DMS153 treated with DMSO at 0.1 percent for 48 hours (cell line): ENCODE results near the gene CBFA2T3.
"Not testable (repeated sequence)": the region's sequence is repeated elsewhere in the genome, so short reads cannot be mapped to it uniquely, and the experiment has no call there.

Experiments
- DNase-seq: peaks from one replicate; lab custom pipeline; 2025; ENCODE audit not compliant: unreplicated experiment; lab: John Stamatoyannopoulos, UW

CBFA2T3 gene

DNA sequence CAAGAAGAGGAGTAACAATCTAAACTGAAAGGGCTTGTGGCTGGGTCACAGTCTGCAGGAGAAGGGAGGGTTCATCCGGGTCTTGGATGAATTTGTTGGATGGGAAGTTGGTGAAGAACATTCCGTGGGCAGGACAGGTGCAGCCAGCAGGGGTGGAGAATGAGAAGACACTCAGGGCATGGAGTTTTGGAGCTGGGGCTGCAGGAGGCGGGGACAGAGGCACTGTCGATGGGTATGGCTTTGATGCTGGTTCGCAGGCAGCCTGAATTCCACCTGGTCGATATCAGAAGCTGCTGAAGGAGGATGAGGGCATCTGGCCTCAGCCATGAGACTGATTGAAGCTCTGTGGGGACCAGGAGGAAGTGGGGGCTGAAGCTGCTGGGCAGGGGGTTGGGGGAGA is 36.1 kb upstream of the CBFA2T3 start:
- DNase-seq = no peak

DNA sequence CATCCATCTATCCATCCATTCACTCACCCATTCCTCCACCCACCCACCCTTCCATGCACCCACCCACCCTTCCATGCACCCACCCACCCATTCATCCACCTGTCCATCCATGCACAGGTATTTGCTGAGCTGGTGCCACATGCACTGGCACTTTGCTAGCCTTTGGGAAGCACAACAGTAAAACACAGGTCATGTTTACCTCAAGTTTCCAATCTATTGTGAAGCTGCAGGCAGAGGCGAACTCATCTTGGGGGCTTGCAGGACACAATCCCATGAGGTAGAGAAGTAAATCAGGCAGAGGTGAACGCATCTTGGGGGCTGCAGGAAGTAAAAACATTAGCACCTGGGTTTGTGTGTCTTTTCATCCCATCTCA is 35.6 kb upstream of the CBFA2T3 start:
- no peak for DNase-seq

DNA sequence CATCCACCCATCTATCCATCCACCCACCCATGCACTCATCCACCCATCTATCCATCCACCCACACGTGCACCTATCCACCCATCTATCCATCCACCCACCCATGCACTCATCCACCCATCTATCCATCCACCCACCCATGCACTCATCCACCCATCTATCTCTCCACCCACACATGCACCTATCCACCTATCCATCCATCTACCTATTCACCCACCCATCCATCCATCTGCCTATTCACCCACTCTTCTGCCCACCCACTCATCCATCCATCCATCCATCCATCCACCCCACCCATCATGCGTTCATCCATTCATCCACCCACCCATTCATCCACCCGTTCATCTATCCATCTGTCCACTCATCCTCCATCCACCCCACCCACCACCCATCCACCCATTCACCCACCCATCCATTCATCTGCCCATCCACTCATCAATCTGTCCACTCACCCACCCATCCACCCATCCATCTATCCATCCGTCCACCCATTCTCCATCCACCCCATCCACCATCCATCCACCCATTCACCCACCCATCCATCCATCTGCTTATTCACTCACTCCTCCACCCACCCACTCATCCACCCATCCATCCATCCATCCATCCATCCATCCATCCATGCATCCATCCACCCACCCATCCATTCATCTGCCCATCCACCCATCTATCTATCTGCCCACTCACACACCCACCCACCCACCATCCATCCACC is 35.1 kb upstream of the CBFA2T3 start:
- no peak for DNase-seq

DNA sequence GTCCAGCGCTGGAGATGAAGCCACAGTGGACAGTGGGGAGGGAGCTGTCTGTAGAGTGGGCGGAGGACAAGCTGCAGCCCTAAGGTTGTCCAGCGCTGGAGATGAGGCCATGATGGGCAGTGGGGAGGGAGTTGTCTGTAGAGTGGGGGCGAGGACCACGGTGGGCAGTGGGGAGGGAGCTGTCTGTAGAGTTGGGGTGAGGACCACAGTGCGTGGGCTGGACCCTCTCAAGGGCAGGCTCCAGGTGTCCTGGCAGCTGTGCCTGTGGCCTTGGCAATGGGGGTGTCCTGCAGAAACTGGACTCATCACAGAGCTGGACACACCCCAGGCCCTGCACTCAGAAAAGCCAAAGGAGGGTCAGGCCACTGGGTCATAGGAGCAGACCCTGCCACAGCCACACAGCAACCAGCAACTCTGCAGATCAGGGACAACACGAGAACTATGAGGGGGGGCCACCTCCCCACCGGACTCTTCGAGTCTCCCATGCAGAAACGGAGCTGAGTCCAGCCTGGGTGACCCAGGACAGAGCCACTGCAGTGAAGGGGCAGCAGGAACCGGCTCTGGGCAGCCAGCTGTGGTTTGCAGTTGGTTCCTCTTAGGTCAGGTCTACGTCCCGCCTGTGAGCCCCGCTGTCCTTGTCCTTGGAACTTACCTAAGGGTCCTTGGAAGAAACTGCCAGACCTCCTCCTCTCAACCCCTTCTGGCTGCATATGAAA is 33.4 kb upstream of the CBFA2T3 start:
- DNase-seq = no peak

DNA sequence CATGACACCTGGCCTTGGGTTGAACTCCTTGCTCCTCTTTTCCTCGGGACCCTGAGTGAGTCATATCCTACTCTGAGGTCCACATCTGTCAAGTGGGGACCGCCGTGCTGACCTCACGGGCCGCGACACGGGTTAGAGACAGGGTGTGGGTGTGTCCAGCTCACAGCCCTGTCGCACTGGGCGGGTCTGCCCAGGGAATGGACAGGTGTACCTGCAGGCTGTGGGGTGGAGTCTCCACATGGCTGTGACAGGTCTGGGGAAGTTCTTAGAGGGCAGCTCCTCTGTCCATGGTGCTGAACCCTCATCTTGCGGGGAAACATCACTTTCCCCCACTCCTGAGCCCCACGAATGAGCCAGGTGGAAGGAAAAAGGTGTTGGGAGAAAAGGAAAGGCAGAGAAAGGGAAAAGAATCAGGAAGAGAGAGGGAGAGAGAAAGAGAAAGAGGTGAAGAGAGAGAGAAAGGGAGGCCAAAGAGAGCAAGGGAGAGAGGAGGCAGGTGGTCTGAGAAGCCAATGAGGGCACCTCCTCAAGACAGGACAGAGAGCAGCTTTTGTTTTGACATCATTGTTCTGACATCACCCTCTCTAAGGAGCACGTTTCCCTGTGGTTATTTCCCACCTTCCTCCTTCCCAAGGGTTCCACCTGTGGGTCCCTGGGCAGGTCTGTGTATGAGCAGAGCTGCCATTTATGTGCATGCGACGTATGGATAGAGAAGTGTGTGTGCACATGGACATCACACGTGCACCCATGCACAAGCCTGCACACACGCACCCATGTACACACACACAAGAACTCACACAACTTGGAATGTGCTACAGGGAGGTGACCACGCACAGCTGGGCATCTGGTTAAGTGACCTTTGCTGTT is 32.6 kb upstream of the CBFA2T3 start:
- no peak for DNase-seq

DNA sequence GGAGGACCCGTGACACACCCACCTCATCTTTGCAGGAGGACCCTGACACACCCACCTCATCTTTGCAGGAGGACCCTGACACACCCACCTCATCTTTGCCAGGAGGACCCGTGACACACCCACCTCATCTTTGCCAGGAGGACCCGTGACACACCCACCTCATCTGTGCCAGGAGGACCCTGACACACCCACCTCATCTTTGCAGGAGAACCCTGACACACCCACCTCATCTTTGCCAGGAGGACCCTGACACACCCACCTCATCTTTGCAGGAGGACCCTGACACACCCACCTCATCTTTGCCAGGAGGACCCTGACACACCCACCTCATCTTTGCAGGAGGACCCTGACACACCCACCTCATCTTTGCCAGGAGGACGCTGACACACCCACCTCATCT is 31.8 kb upstream of the CBFA2T3 start:
- not testable (repeated sequence) for DNase-seq

DNA sequence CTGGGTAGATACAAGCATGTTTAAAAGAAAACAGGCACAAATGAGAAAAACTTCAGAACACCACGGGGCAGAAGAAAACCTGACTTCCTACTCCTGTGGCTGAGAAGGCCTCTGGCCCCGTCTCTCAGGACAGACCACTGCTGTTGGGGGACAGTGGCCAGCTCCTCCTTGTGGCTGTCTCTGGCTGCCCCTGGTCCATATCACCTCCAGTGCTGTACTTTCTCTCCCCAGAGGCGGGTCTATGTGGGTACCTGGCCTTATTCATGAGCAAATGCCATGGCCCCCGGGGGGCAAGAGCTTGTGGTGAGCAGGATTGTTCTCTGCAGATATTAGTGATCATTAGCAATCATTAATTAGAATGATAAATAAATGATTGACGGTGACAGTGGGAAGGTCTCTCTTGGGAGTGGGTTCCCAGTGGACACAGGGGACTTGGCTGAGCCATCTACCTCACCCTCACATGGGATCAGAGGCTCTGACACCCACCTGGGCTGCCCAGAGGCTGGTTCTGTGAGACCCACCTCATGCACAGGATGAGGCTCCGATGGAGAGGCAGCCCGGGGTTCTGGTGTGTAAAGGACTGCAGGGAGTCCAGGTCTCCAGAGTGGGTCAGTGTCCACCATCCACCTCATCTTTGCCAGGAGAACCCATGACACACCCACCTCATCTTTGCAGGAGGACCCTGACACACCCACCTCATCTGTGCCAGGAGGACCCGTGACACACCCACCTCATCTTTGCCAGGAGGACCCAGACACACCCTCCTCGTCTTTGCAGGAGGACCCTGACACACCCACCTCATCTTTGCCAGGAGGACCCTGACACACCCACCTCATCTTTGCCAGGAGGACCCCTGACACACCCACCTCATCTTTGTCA is 30.6 kb upstream of the CBFA2T3 start:
- no peak for DNase-seq

DNA sequence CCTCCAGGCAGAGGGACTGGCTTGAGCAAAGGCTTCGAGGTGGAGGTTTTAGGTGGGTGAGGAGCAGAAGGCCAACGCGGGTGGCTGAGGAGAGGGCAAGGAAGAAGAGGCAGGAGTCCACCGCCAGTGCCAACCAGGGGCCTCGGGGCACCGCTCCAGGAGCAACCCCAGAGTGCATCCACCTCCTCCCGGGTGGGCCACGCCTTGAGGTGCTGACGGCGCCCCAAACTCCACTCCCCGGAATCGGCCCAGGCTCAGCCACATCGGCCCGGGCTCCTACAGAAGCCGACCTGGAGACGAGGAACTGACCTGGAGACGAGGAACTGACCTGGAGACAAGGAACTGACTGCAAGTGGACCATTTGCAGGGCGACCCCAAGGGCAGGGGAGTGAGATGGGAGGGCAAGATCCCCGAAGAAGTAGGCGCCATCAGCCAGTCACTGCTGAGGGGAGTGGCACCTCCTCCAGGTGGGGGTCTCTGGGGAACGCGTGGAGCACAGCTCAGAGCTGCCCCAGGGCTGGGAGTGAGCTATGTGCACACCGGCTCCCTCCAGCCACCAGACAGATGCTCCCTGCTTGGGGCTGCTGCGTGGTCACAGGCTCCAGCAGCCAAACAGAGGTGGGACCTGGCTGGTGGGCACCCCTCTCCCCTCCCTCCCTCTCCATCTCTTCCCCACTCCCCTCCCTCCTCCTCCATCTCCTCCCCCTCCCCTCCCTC is 29.2 kb upstream of the CBFA2T3 start:
- DNase-seq = no peak

DNA sequence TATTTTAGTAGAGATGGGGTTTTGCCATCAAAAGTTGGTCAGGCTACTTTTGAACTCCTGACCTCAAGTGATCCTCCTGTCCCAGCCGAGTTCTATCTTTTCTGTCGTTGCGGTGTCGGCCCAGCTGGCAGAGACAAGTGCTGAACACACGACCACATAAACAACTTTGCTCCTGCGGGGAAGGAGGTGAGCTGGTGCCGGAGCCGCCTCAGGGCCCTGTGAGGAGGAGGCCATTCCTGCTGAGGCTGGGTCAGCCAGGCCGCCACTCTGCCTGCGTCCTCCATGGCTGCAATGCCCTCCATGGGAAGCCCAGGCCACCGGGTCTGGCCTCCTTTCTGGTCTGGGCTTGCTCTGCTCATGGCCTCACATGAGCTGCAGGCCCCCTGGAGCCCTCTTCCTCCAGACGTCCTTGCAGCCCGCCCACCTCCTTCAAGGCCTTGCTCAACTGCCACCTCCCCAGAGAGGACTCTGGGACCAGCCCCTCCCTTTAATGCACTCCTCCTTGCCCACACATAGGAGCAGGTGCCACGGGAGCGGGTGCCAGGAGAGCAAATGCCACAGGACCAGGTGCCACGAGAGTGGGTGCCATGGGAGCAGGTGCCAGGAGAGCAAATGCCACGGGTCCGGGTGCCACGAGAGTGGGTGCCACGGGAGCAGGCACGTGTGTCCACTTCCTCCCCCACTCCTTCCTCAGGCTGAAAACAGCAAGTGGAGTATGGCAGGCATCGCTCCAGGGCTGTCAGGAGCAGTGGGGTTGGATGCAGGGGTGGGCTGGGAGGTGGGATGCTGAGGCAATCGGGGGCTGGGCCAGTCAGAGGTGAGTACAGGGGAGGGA is 28.4 kb upstream of the CBFA2T3 start:
- no peak for DNase-seq

DNA sequence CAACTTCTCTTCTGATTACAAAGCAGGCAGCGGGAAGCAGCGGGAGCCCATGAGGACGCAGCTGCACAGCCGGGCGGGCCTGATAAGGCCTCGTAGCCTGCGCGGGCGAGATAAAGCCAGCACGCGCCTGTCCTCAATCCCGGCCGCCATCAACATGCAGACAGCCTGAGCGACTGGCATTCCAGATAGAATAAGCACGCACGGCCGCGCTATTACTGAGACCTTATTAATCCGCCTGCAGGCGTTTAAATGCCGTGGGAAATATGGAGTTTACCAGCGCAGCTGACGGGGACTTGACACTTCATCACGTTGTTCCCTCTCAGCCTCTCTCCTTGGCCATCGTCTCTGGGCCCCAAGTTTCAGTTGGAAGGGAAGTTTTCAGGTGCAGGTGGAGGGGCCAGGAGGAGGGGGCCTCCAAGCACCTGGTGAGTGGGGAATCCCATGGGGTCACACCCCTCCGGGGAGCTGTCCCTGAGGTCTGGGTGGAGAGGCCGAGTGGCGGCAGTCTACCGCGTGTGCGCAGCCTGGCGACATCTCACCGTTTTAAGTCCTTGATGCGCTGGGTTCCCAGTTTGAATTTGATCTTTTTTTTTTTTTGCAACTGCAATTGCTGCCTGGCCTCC is 27.3 kb upstream of the CBFA2T3 start:
- no peak for DNase-seq

DNA sequence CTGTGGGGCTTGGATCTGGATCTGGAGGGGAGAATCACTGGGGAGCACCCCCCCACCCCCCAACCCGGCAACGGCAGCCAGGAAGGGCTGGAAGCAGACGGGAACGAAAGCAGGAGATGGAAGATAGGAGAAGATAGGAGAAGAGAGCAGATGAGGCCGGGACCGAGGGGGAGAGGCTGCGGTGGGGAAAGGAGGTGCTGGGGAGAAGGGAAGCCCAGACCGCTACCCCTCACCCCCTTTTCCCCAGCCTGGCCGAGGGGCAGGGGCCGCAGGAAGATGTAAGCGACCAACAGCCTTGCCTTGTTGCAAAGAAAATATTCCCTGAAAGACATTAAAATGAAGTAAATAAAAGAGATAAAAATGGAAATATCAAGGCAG is 26.8 kb upstream of the CBFA2T3 start:
- DNase-seq = no peak

DNA sequence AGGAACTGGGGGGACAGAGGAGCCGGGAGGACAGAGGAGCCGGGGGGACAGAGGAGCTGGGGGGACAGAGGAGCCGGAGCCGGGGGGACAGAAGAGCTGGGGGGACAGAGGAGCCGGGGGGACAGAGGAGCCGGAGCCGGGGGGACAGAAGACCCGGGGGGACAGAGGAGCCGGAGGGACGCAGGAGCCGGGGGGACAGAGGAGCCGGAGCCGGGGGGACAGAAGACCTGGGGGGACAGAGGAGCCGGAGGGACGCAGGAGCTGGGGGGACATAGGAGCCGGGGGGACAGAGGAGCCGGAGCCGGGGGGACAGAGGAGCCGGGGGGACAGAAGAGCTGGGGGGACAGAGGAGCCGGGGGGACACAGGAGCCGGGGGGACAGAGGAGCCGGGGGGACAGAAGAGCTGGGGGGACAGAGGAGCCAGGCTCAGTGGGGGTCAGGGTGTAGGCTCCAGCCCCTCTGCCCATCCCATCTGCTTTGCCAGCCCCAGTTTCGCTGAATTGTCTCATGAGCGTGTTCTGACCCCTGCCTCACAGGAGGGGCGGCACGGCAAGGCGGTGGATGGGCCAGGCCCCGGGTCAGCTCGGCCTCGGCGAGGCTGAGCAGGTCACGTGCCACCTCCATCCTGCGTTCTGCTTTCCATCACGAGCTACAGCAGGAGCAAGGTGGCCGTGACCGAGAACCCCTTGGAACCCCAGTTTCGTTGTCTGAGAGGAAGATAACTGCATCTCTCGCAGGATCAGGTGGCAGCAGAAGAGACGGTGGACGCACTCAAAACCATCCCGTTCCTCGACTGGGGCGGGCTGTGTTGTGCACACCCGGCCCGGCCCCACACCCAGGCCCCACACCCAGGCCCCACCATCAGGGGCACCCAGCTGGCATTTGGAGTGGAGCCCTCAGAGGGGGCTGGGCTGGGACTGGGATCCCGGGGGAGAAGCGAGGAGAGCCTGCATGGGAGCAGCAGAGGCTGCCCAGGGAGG is 26.1 kb upstream of the CBFA2T3 start:
- no peak for DNase-seq

DNA sequence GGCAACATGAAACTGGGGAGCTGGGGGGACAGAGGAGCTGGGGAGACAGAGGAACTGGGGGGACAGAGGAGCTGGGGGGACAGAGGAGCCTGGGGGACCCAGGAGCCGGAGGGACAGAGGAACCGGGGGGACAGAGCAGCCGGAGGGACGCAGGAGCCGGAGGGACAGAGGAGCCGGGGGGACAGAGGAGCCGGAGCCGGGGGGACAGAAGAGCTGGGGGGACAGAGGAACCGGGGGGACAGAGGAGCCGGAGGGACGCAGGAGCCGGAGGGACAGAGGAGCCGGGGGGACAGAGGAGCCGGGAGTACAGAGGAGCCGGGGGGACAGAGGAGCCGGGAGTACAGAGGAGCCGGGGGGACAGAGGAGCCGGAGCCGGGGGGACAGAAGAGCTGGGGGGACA is 25.1 kb upstream of the CBFA2T3 start:
- not testable (repeated sequence) for DNase-seq

DNA sequence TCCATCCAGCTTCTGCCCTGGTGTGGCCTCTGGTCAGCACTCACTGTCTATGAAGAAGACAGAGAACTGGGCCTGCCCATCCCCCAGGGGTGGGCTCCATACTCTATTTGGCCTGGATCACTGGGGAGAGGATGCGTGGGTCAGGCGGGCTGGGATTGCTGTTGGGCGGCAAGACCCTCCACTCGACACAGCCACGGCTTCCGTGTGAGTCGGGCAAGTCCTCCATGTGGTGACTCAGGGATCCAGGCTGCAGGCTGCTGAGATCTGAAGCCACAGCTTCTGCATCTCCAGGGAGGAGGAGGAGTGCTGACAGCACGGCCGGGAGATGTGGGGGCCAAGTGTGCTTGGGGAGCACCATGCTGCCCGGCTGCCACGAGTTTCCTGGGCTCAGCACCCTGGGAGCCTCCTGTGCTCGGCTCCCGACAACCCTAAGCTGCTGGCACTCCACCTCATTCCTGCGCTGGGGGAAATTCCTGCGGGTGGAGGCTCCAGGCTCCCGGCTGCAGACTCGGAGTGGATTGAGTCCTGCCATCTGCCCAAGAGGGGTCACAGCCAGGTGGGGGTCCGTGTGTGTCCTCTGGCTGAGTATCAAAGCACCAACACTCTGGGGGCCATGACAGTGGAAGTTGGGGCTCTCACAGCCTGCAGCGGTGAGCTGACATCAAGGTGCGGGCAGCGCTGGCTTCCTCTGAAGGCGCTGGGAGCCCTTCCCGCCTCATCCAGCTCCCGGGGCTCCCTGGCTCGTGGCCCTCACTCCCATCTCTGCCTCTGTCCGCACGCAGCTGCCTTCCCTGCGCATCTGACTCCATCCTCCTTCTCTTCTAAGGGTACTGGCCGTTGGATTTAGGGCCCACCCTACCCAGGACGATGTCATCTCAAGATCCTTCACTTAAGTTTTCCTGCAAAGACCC is 24.4 kb upstream of the CBFA2T3 start:
- no peak for DNase-seq

DNA sequence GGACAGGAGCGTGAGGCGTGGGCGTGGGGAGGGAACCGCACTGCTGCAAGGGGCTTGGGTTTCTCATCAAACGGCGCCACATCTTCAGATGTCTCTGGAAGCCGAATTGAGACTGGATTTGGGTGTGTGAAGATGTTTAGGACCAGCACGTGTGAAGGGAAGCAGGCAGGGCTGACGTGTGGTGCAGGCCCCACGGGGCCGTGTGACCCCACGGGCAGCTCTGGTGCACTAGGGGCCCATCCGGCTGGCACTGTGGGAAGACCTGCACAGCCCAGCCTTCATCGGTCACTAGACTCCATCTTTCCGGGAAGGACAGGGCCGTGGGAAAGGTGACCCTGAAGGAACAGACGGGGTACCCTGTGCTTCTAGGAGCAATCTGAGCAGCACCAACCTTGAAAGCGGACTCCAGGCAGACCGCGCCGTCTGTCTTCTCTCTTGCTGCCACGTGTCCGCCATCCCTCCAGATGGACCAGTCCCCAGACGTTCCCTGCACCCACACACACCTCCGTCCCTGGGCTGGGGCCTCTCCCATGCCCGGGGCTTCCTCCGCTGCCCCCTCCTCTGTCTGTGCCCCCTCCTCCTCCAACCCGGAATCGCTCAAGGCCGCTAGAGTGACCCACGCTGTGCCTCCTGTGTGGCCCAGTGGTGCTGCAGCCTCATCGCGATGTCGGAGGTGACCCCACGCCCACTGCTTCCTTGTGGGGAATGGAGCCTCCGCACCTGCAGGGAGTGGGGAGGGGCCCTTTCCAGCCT is 23.4 kb upstream of the CBFA2T3 start:
- DNase-seq = no peak
